GM12878 (cell line): ENCODE results near the gene CLEC4D. TPM values are rescaled to one million over a fixed set of nuclear protein-coding genes. Genes with fewer than 3 reads are reported as not detected.

Experiments
- ATAC-seq: fragments of 200-7000 bp; cut with Tn5 transposase; 3 replicates; pipeline ENCODE4 v1.9.1; 2020; ENCODE audit warnings: mild to moderate bottlenecking, moderate library complexity
- BruUV-seq: library from RNA; stranded (reverse); fragments of 400-500 nt; replicated peaks from 2 replicates; lab custom pipeline; 2021; lab: Mats Ljungman, UMichigan
- CTCF ChIA-PET: fragments of 300-600 bp; sonication (Branson Sonifier 250); formaldehyde crosslinking; extraction: SDS; loops from one replicate; lab custom pipeline; 2021; ENCODE audit warnings: inconsistent platforms; lab: Yijun Ruan, JAX
- POLR2A ChIA-PET: fragments of 350-600 bp; formaldehyde crosslinking; extraction: SDS; loops from one replicate; lab custom pipeline; 2021; ENCODE audit warnings: inconsistent platforms; lab: Charles Lee
- RAD21 ChIA-PET: fragments of 300-600 bp; sonication (Branson Sonifier 250); formaldehyde crosslinking; loops from one replicate; lab custom pipeline; 2023; ENCODE audit warnings: antibody characterized with exemption; ENCODE audit not compliant: unreplicated experiment; lab: Charles Lee
- SMC1A ChIA-PET: fragments of 300-600 bp; sonication (Branson Sonifier 250); formaldehyde crosslinking; loops from one replicate; lab custom pipeline; 2023; ENCODE audit not compliant: unreplicated experiment, uncharacterized antibody; lab: Charles Lee
- DNase-seq: peaks from one replicate; pipeline ENCODE4 v3.0.0-alpha.2; 2011; ENCODE audit warnings: low read depth, low spot score
- FAIRE-seq: peaks from 3 replicates; lab custom pipeline; 2011; peaks lifted over from hg19 to GRCh38; lab: Jason Lieb, UNC
- H2AFZ ChIP-seq: 2 replicates; pipeline ENCODE4 v1.6.0; 2011; ENCODE audit warnings: low read depth, low read length, control low read depth; ENCODE audit not compliant: control insufficient read depth
- H3K27ac ChIP-seq: 2 replicates; pipeline ENCODE4 v1.5.1; 2011; ENCODE audit warnings: control low read depth; ENCODE audit not compliant: control insufficient read depth, insufficient read depth
- H3K27me3 ChIP-seq, 2 experiments: replicated peaks in 1 of 2; 2 replicates each; pipeline versions ENCODE4 v1.6.0 to v1.6.1; 2011; ENCODE audit warnings: low read length in 1 of 2; ENCODE audit not compliant: control insufficient read depth in 2 of 2, insufficient read depth in 2 of 2
- H3K36me3 ChIP-seq, 2 experiments: 2 replicates each; pipeline ENCODE4 v1.5.1; 2011; ENCODE audit warnings: low read length in 1 of 2; ENCODE audit not compliant: control insufficient read depth in 2 of 2, insufficient read depth in 2 of 2
- H3K4me1 ChIP-seq: 2 replicates; pipeline ENCODE4 v1.6.1; 2011; ENCODE audit warnings: mild to moderate bottlenecking, low read length, moderate library complexity, mixed read lengths; ENCODE audit not compliant: control insufficient read depth, insufficient read depth
- H3K4me2 ChIP-seq: 2 replicates; pipeline ENCODE4 v1.6.0; 2011; ENCODE audit warnings: control low read depth; ENCODE audit not compliant: control insufficient read depth, insufficient read depth
- H3K4me3 ChIP-seq: fragments of 200-600 bp; sonication (generic); 2 replicates; pipeline ENCODE4 v1.5.1; 2016
- H3K79me2 ChIP-seq: 2 replicates; pipeline ENCODE4 v1.6.0; 2011; ENCODE audit warnings: low read length; ENCODE audit not compliant: control insufficient read depth, insufficient read depth
- H3K9ac ChIP-seq: 2 replicates; pipeline ENCODE4 v1.8.0; 2011; ENCODE audit warnings: low read length, control low read depth, mixed read lengths; ENCODE audit not compliant: control insufficient read depth, insufficient read depth
- H3K9me3 ChIP-seq: replicated peaks from 3 replicates; pipeline ENCODE4 v1.5.1; 2011; ENCODE audit warnings: mild to moderate bottlenecking, low read length; ENCODE audit not compliant: control insufficient read depth, insufficient read depth
- H4K20me1 ChIP-seq: 2 replicates; pipeline ENCODE4 v1.6.0; 2011; ENCODE audit not compliant: control insufficient read depth, insufficient read depth
- CBFB ChIP-seq: IDR thresholded peaks from 2 replicates; pipeline ENCODE4 v1.6.1; 2016; ENCODE audit warnings: antibody characterized with exemption, low read depth
- CREM ChIP-seq: IDR thresholded peaks from 2 replicates; pipeline ENCODE4 v1.6.1; 2014; ENCODE audit warnings: antibody characterized with exemption, low read depth
- DPF2 ChIP-seq: fragments of 450-650 bp; IDR thresholded peaks from 2 replicates; pipeline ENCODE4 v1.6.1; 2017; ENCODE audit warnings: mild to moderate bottlenecking
- E4F1 ChIP-seq: fragments of 450-650 bp; IDR thresholded peaks from 2 replicates; pipeline ENCODE4 v1.6.1; 2018; ENCODE audit warnings: borderline replicate concordance, mild to moderate bottlenecking; ENCODE audit not compliant: partially characterized antibody
- EED ChIP-seq: sonication (generic); IDR thresholded peaks from 2 replicates; pipeline ENCODE4 v1.6.1; 2016; ENCODE audit warnings: antibody characterized with exemption, low read depth
- EP300 ChIP-seq, 2 experiments: fragments of 150-350 bp in 1 of 2; IDR thresholded peaks; 2 replicates each; pipeline ENCODE4 v1.6.1; 2011 to 2012; ENCODE audit warnings: low read depth in 2 of 2, low read length in 2 of 2, borderline replicate concordance in 1 of 2, improper control_type of control experiment in 1 of 2, inconsistent platforms in 1 of 2; ENCODE audit not compliant: control insufficient read depth in 1 of 2
- IKZF1 ChIP-seq: fragments of 450-650 bp; conservative IDR thresholded peaks from 2 replicates; pipeline ENCODE4 v1.6.1; 2017; ENCODE audit warnings: antibody characterized with exemption, mild to moderate bottlenecking
- IKZF2 ChIP-seq, 2 experiments: fragments of 450-650 bp; IDR thresholded peaks; 2 replicates each; pipeline ENCODE4 v1.6.1; 2017; ENCODE audit warnings: mild to moderate bottlenecking in 2 of 2, moderate library complexity in 2 of 2
- IRF5 ChIP-seq: fragments of 450-650 bp; IDR thresholded peaks from 2 replicates; pipeline ENCODE4 v1.6.1; 2017; ENCODE audit warnings: borderline replicate concordance
- JUNB ChIP-seq: IDR thresholded peaks from 2 replicates; pipeline ENCODE4 v1.6.1; 2016; ENCODE audit warnings: antibody characterized with exemption, mild to moderate bottlenecking
- MTA3 ChIP-seq: IDR thresholded peaks from 2 replicates; pipeline ENCODE4 v1.6.1; 2012; ENCODE audit warnings: low read length, inconsistent platforms, borderline replicate concordance
- NKRF ChIP-seq: fragments of 450-650 bp; conservative IDR thresholded peaks from 2 replicates; pipeline ENCODE4 v1.6.1; 2017; ENCODE audit warnings: mild to moderate bottlenecking, moderate library complexity
- POLR2AphosphoS5 ChIP-seq: IDR thresholded peaks from 2 replicates; pipeline ENCODE4 v1.6.1; 2011; ENCODE audit warnings: mild to moderate bottlenecking, low read length, inconsistent platforms
- RELB ChIP-seq: fragments of 450-650 bp; IDR thresholded peaks from 2 replicates; pipeline ENCODE4 v1.6.1; 2017; ENCODE audit warnings: low read depth, mild to moderate bottlenecking, moderate library complexity
- SPI1 ChIP-seq: IDR thresholded peaks from 2 replicates; pipeline ENCODE4 v1.6.1; 2011; ENCODE audit warnings: low read depth, mild to moderate bottlenecking, low read length, moderate library complexity, borderline replicate concordance; ENCODE audit not compliant: insufficient read depth
- TCF12 ChIP-seq: IDR thresholded peaks from 2 replicates; pipeline ENCODE4 v1.6.1; 2011; ENCODE audit warnings: low read depth, mild to moderate bottlenecking, low read length
- TCF7 ChIP-seq: IDR thresholded peaks from 2 replicates; pipeline ENCODE4 v1.6.1; 2014; ENCODE audit warnings: antibody characterized with exemption, borderline replicate concordance
- ZNF274 ChIP-seq: IDR thresholded peaks from one replicate; pipeline ENCODE4 v1.8.0; 2011; ENCODE audit not compliant: insufficient read length, insufficient read depth
- WGBS: methylation state at CpG from one replicate; pipeline ENCODE4 v1.1.6; 2016; ENCODE audit warnings: low lambda C conversion rate; ENCODE audit not compliant: insufficient replicate concordance, insufficient coverage; ENCODE audit errors: missing lambda C conversion rate; 5-methylcytosine and 5-hydroxymethylcytosine counted together
- in situ Hi-C: fragments of 300-500 bp; cut with MboI; formaldehyde crosslinking; loops from 9 replicates; pipeline ENCODE4 v1.14.3; 2018; ENCODE audit warnings: mixed read lengths
- intact Hi-C: fragments of 100-400 bp; cut with micrococcal nuclease; formaldehyde crosslinking; loops from one replicate; pipeline ENCODE4 v1.14.2; 2022; ENCODE audit not compliant: unreplicated experiment
- polyA plus RNA-seq, 11 experiments: library from polyadenylated mRNA; depleted of rRNA in 4 of 11; unstranded in 6 of 11; stranded (reverse) in 5 of 11; fragments of >200 nt; fragmentation: Nextera tagmentation in 4 of 11; fragmentation: Illumina TruSeq in 1 of 11; extraction: Ambion mirVana in 4 of 11; extraction: Trizol in 1 of 11; gene quantifications; 1 replicate in 1 of 11; 2 replicates in 10 of 11; pipeline versions ENCODE4 v1.2.1 to v1.2.3, GENCODE V29; 2011 to 2016; ENCODE audit warnings: inconsistent platforms in 2 of 11, missing spikeins in 2 of 11, low read depth in 1 of 11
- total RNA-seq, 4 experiments: library from RNA; depleted of rRNA in 3 of 4; stranded (reverse); fragments of >200 nt in 3 of 4; fragmentation: Illumina TruSeq in 1 of 4; extraction: Trizol in 1 of 4; gene quantifications; 2 replicates each; pipeline versions ENCODE4 v1.2.1 to v1.2.3, GENCODE V29; 2013 to 2021

Gene CLEC4D
- total and polyA plus RNA-seq, 10 of the 15 experiments (the other 5 are each of a cell fraction or from before 2014, with no cell fraction given), result not detected

GRCh38 chr12:8493084-8493483 is 20.2 kb upstream of the CLEC4D start:
- ChIA-PET CTCF (interaction anchor here (0.7 to 1.2 kb wide), 2 partner anchors 11 to 51 kb away, joined by 3 read pairs; no protein-coding TSS in a partner anchor), RAD21 (no interaction called here), SMC1A (no interaction called here), POLR2A (no interaction called here)
- H3K9ac ChIP-seq, result no peak overlapping the region
- peak; percentile 72 for DNase-seq
- peak; percentile 99 for ATAC-seq
- BruUV-seq, result no TSS peak
- no peak overlapping the region for H3K27ac ChIP-seq
- no peaks in the 10 kb centered on the region for H3K27me3 ChIP-seq
- in situ Hi-C loops, result no loop called here
- FAIRE-seq, result peak; percentile 71
- intact Hi-C loops, result no loop called here
- no peaks in the 10 kb centered on the region for H3K36me3 ChIP-seq
- H3K4me1 ChIP-seq, result peaks cover 10% of the 10 kb centered on the region
- H2AFZ ChIP-seq, result no peak overlapping the region
- no peak overlapping the region for H3K4me3 ChIP-seq
- H3K4me2 ChIP-seq, result peak overlapping the region; percentile 0; the same call in 1 of the 2 replicates
- no peaks in the 10 kb centered on the region for H3K9me3 ChIP-seq
- H3K79me2 ChIP-seq, result no peaks in the 10 kb centered on the region
- 0% methylated on average over 2 of the region's 2 CpGs for whole genome bisulfite sequencing
- H4K20me1 ChIP-seq, result no peaks in the 10 kb centered on the region
- TF ChIP-seq EED (0 out of 2 replicates have a peak, but pooled peaks have one; percentile 26), TCF7 (no peak), MTA3 (no peak), NKRF (no peak), JUNB (peak; percentile 81), ZNF274 (no peak), IKZF1 (peak; percentile 44), E4F1 (no peak), SPI1 (peak; percentile 71), CBFB (peak; percentile 72; the same call in 1 of the 2 replicates), DPF2 (peak; percentile 80; the same call in 1 of the 2 replicates), EP300 (IDR thresholded peaks at IDR 0.05; ENCODE audit: borderline replicate concordance in 1 of 2, control insufficient read depth in 1 of 2, low read depth in 2 of 2, low read length in 2 of 2) (peak in 1 of 2 experiments; percentile 72; a peak in 1 of 4 replicates), POLR2AphosphoS5 (no peak), IRF5 (no peak), CREM (peak; percentile 49; the same call in 1 of the 2 replicates), TCF12 (peak; percentile 61; the same call in 1 of the 2 replicates), RELB (no peak), IKZF2 (IDR thresholded peaks at IDR 0.05) (peak; percentile 79 to 82)
